ENCODE results near the gene UBR2.
"Not testable (repeated sequence)": the region's sequence is repeated elsewhere in the genome, so short reads cannot be mapped to it uniquely, and the experiment has no call there.

The UBR2 gene

GRCh38 chr6:42555477-42556457 is 8.1 kb upstream of the UBR2 start:
- no peak for FAIRE-seq

- FAIRE-seq: no peak
These were observed 7.4 kb upstream of the UBR2 start for GRCh38 chr6:42556462-42556861.

- not testable (repeated sequence) for FAIRE-seq
These were observed 4.6 kb upstream of the UBR2 start for GRCh38 chr6:42559276-42559675.

- no peak for FAIRE-seq
These were observed 1.8 kb upstream of the UBR2 start for GRCh38 chr6:42561986-42562385.

GRCh38 chr6:42562788-42563405 is 932 bp upstream of the UBR2 start:
- FAIRE-seq: no peak

- no peak for FAIRE-seq
These were observed 637 bp downstream of the UBR2 start for GRCh38 chr6:42564506-42564825.

GRCh38 chr6:42565823-42566613 is 2.2 kb downstream of the UBR2 start:
- no peak for FAIRE-seq

- FAIRE-seq: no peak
These were observed 2.9 kb downstream of the UBR2 start for GRCh38 chr6:42566614-42567208.

- not testable (repeated sequence) for FAIRE-seq
These were observed 3.4 kb downstream of the UBR2 start for GRCh38 chr6:42567237-42567636.

- FAIRE-seq: no peak
These were observed 5.5 kb downstream of the UBR2 start for GRCh38 chr6:42569102-42570028.

- FAIRE-seq: no peak
These were observed 7.9 kb downstream of the UBR2 start for GRCh38 chr6:42571611-42572342.

GRCh38 chr6:42572523-42572922 is 8.7 kb downstream of the UBR2 start:
- no peak for FAIRE-seq

GRCh38 chr6:42576538-42576937 is 12.7 kb downstream of the UBR2 start:
- not testable (repeated sequence) for FAIRE-seq

- no peak for FAIRE-seq
These were observed 34.5 kb downstream of the UBR2 start for GRCh38 chr6:42598300-42598699.

GRCh38 chr6:42599558-42599957 is 35.7 kb downstream of the UBR2 start:
- no peak for FAIRE-seq

GRCh38 chr6:42604150-42604549 is 40.3 kb downstream of the UBR2 start:
- FAIRE-seq: no peak

- FAIRE-seq: not testable (repeated sequence)
These were observed 40.9 kb downstream of the UBR2 start for GRCh38 chr6:42604699-42605098.

- FAIRE-seq: no peak
These were observed 46.6 kb downstream of the UBR2 start for GRCh38 chr6:42610416-42610815.

- no peak for FAIRE-seq
These were observed 51.7 kb downstream of the UBR2 start for GRCh38 chr6:42615518-42615917.

- no peak for FAIRE-seq
These were observed 52.9 kb downstream of the UBR2 start for GRCh38 chr6:42616716-42617115.

- FAIRE-seq: no peak
These were observed 54.3 kb downstream of the UBR2 start for GRCh38 chr6:42618105-42618504.
